ENCODE results near the gene SLC9A8. TPM values are rescaled to one million over a fixed set of nuclear protein-coding genes. Genes with fewer than 3 reads are reported as not detected.
A peak's percentile ranks its signal among the peaks of the same experiment; 100 is the strongest.

The SLC9A8 gene
- total RNA-seq, 4 donors from 2014 or later: 9.0 to 31.0 (median 16.6) TPM

GRCh38 chr20:49935746-49936152, 123.1 kb downstream of the SLC9A8 start:
- DNase-seq: no peak
- intact Hi-C loops (cut with DNase I; ENCODE audit: low total_unique reads): no loop called here
- WGBS, 2 donors (ENCODE audit: low coverage in 1 of 2): 25 to 37% methylated on average over 18 to 21 of the region's 21 CpGs

GRCh38 chr20:49936153-49937026, 123.8 kb downstream of the SLC9A8 start, which contains the start of gene RNF114:
Gene RNF114, plus strand, starts transcription at chr20:49936397. Its CDS starts 16 bp downstream, at chr20:49936413.
- Histone ChIP-seq H3K36me3 (peaks cover 0 to 6% (median 2%) of the 10 kb centered on the region in 4 donors), H3K9me3 (no peaks in the 10 kb centered on the region), H3K27me3 (no peaks in the 10 kb centered on the region), H3K4me3 (peak within 1 kb of the TSS; percentile 75 to 99 (median 87)), H3K4me1 (peaks cover 20 to 38% (median 28%) of the 10 kb centered on the region in 4 donors), H3K27ac (peak within 1 kb of the TSS; percentile 92 to 97 (median 96))
- DNase-seq: peak; percentile 95
- in situ Hi-C loops (cut with MboI; ENCODE audit: low pct_ligation_motif_present in 1 of 4, low pct_unique_long_range_greater_than_20kb in 1 of 4, low sequenced_read_pairs in 3 of 4) (no loop called here), intact Hi-C loops (cut with DNase I; ENCODE audit: low total_unique reads) (no loop called here)
- WGBS, 2 donors (ENCODE audit: low coverage in 1 of 2): 0 to 2% methylated on average over 6 to 70 of the region's 79 CpGs
- TF ChIP-seq POLR2A (IDR thresholded peaks at IDR 0.05): peak; percentile 97
- no peak for TF ChIP-seq EP300 (IDR thresholded peaks at IDR 0.05; ENCODE audit: low read depth)
- TF ChIP-seq, protein P1, sequence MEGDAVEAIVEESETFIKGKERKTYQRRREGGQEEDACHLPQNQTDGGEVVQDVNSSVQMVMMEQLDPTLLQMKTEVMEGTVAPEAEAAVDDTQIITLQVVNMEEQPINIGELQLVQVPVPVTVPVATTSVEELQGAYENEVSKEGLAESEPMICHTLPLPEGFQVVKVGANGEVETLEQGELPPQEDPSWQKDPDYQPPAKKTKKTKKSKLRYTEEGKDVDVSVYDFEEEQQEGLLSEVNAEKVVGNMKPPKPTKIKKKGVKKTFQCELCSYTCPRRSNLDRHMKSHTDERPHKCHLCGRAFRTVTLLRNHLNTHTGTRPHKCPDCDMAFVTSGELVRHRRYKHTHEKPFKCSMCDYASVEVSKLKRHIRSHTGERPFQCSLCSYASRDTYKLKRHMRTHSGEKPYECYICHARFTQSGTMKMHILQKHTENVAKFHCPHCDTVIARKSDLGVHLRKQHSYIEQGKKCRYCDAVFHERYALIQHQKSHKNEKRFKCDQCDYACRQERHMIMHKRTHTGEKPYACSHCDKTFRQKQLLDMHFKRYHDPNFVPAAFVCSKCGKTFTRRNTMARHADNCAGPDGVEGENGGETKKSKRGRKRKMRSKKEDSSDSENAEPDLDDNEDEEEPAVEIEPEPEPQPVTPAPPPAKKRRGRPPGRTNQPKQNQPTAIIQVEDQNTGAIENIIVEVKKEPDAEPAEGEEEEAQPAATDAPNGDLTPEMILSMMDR (IDR thresholded peaks at IDR 0.05): no peak
- peak; percentile 98 to 99 (median 99) for TF ChIP-seq POLR2AphosphoS5 (IDR thresholded peaks at IDR 0.05)

More at GRCh38 chr20:49935746-49936152, 123.1 kb downstream of the SLC9A8 start:
- Histone ChIP-seq H3K27ac (peak overlapping the region; percentile 92 to 97 (median 96)), H3K9me3 (no peaks in the 10 kb centered on the region), H3K27me3 (no peaks in the 10 kb centered on the region), H3K4me3 (peak overlapping the region; percentile 9 to 98 (median 76)), H3K36me3 (peaks cover 0 to 2% (median 0%) of the 10 kb centered on the region in 4 donors), H3K4me1 (peaks cover 20 to 38% (median 28%) of the 10 kb centered on the region in 4 donors)
- in situ Hi-C loops (cut with MboI; ENCODE audit: low pct_ligation_motif_present in 1 of 4, low pct_unique_long_range_greater_than_20kb in 1 of 4, low sequenced_read_pairs in 3 of 4): no loop called here
- TF ChIP-seq EP300 (IDR thresholded peaks at IDR 0.05; ENCODE audit: low read depth) (no peak), POLR2A (IDR thresholded peaks at IDR 0.05) (no peak), POLR2AphosphoS5 (IDR thresholded peaks at IDR 0.05) (no peak)
- TF ChIP-seq, protein P1 (IDR thresholded peaks at IDR 0.05): no peak

DNA sequence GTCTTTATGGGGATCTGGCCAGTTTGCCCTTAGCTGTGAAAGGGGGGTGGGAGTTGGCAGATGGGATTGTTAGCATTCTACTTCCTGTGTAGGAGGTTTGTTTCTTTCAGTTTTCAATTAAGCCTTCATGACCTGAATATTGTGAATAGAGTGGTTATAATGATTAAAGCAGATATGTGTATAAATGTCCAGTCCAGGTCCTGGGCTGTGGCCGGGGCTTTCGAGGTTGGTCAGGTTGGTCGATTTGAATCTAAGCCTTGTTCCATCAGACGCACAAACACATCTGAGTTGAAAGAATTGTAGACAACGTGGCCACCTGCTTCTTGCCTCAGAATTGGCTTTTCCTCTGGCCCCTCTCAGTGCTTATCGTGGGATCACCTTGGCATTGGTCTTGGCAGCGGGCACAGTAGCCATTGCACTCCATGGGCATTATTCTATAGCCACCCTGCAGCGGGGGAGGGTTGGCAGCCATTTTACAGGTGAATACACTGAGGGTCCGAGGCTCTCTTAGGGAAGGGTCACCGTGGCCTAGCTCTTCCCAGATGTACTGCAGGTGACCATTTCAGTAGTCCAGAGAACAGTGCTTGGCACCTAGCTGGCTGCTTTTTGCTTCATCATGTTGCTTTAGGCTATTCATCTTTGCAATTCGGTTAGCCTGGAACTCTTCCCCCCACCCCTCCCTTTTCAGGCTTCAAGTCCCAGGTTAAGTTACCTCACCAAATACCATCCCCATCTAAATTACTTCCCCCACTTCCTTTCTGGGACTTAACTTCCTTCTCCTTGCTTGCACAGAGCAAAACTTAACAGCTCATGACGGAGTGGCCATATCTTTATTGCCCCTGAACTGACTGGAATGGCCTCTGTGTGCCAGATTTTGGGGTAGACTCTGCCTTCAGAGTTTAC, 124.7 kb downstream of the SLC9A8 start:
- in situ Hi-C loops (cut with MboI; ENCODE audit: low pct_ligation_motif_present in 1 of 4, low pct_unique_long_range_greater_than_20kb in 1 of 4, low sequenced_read_pairs in 3 of 4) (no loop called here), intact Hi-C loops (cut with DNase I; ENCODE audit: low total_unique reads) (no loop called here)
- Histone ChIP-seq H3K27ac (peak overlapping the region; percentile 92 to 97 (median 96)), H3K4me1 (peaks cover 20 to 42% (median 28%) of the 10 kb centered on the region in 4 donors), H3K4me3 (peak overlapping the region; percentile 75 to 99 (median 87)), H3K9me3 (no peaks in the 10 kb centered on the region), H3K36me3 (peaks cover 0 to 15% (median 5%) of the 10 kb centered on the region in 4 donors), H3K27me3 (no peaks in the 10 kb centered on the region)
- DNase-seq: peak; percentile 42
- peak in 1 of 3 donors; percentile 50 for TF ChIP-seq POLR2AphosphoS5 (IDR thresholded peaks at IDR 0.05)
- TF ChIP-seq POLR2A (IDR thresholded peaks at IDR 0.05): no peak
- TF ChIP-seq, protein P1 (IDR thresholded peaks at IDR 0.05): peak in 1 of 5 experiments; percentile 16
- TF ChIP-seq EP300 (IDR thresholded peaks at IDR 0.05; ENCODE audit: low read depth): no peak
- 4 to 6% methylated on average over 4 to 12 of the region's 12 CpGs for WGBS, 2 donors (ENCODE audit: low coverage in 1 of 2)
